SJCRH30 (cell line): ENCODE results near the gene CD2BP2. TPM values are rescaled to one million over a fixed set of nuclear protein-coding genes. Genes with fewer than 3 reads are reported as not detected.
"Not testable (repeated sequence)": the region's sequence is repeated elsewhere in the genome, so short reads cannot be mapped to it uniquely, and the experiment has no call there.

Experiments
- DNase-seq, 2 experiments: peaks; one replicate each; pipeline ENCODE4 v3.0.0-alpha.2; 2015 to 2020
- H3K27ac ChIP-seq: fragments of 250-450 bp; sonication (Bioruptor Pico); 2 replicates; pipeline ENCODE4 v1.5.1; 2020; ENCODE audit warnings: mild to moderate bottlenecking, moderate library complexity
- H3K27me3 ChIP-seq: fragments of 250-450 bp; sonication (Bioruptor Pico); 2 replicates; pipeline ENCODE4 v1.5.1; 2020; ENCODE audit warnings: mild to moderate bottlenecking, moderate library complexity
- H3K36me3 ChIP-seq: fragments of 250-450 bp; sonication (Bioruptor Pico); 2 replicates; pipeline ENCODE4 v1.5.1; 2020; ENCODE audit warnings: mild to moderate bottlenecking, moderate library complexity
- H3K4me1 ChIP-seq: fragments of 250-450 bp; sonication (Bioruptor Pico); 2 replicates; pipeline ENCODE4 v1.5.1; 2020; ENCODE audit warnings: mild to moderate bottlenecking, moderate library complexity
- H3K4me3 ChIP-seq: fragments of 250-450 bp; sonication (Bioruptor Pico); 2 replicates; pipeline ENCODE4 v1.5.1; 2020; ENCODE audit warnings: mild to moderate bottlenecking, moderate library complexity
- H3K9me3 ChIP-seq: fragments of 250-450 bp; sonication (Bioruptor Pico); replicated peaks from 2 replicates; pipeline ENCODE4 v1.5.1; 2020; ENCODE audit warnings: mild to moderate bottlenecking, moderate library complexity
- total RNA-seq: library from RNA; depleted of rRNA; stranded (reverse); fragments of >200 nt; shearing (Covaris generic); gene quantifications from 2 replicates; pipeline ENCODE4 v1.2.3, GENCODE V29; 2014

Gene CD2BP2
- total RNA-seq, 1 experiment from 2014 or later = 52.2 TPM

GRCh38 chr16:30348929-30349328 is 6.2 kb downstream of the CD2BP2 start:
- Histone ChIP-seq H3K4me1 (peaks cover under 1% of the 10 kb centered on the region; the same call in 1 of the 2 replicates), H3K9me3 (no peaks in the 10 kb centered on the region)
- no peak for DNase-seq

GRCh38 chr16:30348113-30348512 is 7.0 kb downstream of the CD2BP2 start:
- Histone ChIP-seq H3K4me3 (no peak overlapping the region), H3K27me3 (no peaks in the 10 kb centered on the region), H3K36me3 (peaks cover 23% of the 10 kb centered on the region), H3K27ac (no peak overlapping the region), H3K9me3 (no peaks in the 10 kb centered on the region), H3K4me1 (no peaks in the 10 kb centered on the region)
- DNase-seq = peak in 1 of 2 experiments; percentile 0

More at GRCh38 chr16:30348929-30349328, 6.2 kb downstream of the CD2BP2 start:
- H3K27me3 ChIP-seq = no peaks in the 10 kb centered on the region
- peaks cover 27% of the 10 kb centered on the region for H3K36me3 ChIP-seq
- H3K4me3 ChIP-seq = no peak overlapping the region
- no peak overlapping the region for H3K27ac ChIP-seq

GRCh38 chr16:30346286-30346685 is 8.8 kb downstream of the CD2BP2 start:
- DNase-seq = peak in 1 of 2 experiments; percentile 0
- Histone ChIP-seq H3K36me3 (peaks cover 12% of the 10 kb centered on the region), H3K4me1 (no peaks in the 10 kb centered on the region; the same call in 1 of the 2 replicates), H3K9me3 (no peaks in the 10 kb centered on the region), H3K4me3 (no peak overlapping the region), H3K27ac (no peak overlapping the region), H3K27me3 (no peaks in the 10 kb centered on the region)

- DNase-seq = not testable (repeated sequence)
These were observed 11.7 kb downstream of the CD2BP2 start for GRCh38 chr16:30343491-30343820.

GRCh38 chr16:30342751-30343490 is 12.2 kb downstream of the CD2BP2 start:
- Histone ChIP-seq H3K4me1 (no peaks in the 10 kb centered on the region; the same call in 1 of the 2 replicates), H3K9me3 (no peaks in the 10 kb centered on the region), H3K27me3 (no peaks in the 10 kb centered on the region), H3K4me3 (no peak overlapping the region), H3K36me3 (no peaks in the 10 kb centered on the region), H3K27ac (no peak overlapping the region)
- DNase-seq = no peak

More at GRCh38 chr16:30343491-30343820, 11.7 kb downstream of the CD2BP2 start:
- not testable (repeated sequence) for H3K27ac ChIP-seq, H3K4me3 ChIP-seq, H3K4me1 ChIP-seq, H3K27me3 ChIP-seq, H3K9me3 ChIP-seq, H3K36me3 ChIP-seq

DNA sequence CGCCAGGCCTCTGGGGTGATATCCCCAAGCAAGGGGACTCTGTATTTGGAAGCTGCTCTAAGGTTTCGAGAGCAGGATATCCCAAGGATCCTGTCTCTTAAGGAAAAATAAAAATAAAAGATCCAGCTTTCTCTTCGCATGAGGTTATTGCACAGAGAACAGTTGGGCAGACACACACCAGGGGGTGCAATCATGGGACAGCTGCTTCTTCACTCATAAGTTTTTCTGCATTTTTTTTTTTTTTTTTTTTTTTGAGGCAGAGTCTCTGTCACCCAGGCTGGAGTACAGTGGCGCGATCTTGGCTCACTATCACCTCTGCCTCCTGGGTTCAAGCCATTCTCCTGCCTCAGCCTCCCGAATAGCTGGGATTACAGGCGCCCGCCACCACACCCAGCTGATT is 13.1 kb downstream of the CD2BP2 start:
- DNase-seq = peak in 1 of 2 experiments; percentile 53
- not testable (repeated sequence) for H3K27me3 ChIP-seq, H3K36me3 ChIP-seq, H3K4me3 ChIP-seq, H3K4me1 ChIP-seq, H3K27ac ChIP-seq, H3K9me3 ChIP-seq

DNA sequence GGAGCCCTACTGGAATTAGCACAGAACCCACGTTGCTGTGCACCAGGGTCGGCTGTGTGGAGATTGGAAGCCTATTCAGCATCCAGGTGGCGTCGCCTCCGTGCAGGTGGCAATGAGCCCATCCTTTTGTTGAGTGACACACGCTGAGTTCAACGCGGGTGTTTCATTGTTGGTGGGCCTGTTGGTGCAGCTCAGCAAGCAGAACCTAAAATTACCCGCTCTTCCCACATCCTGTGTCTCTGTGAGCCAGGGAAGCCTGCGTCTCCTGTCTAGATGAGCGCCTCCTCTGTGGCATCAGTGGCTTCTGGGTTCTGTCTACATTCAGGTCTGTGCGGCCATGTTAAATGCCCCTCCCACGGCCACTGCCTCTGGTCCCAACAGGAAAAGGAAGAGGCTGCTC is 14.5 kb downstream of the CD2BP2 start:
- no peaks in the 10 kb centered on the region for H3K36me3 ChIP-seq
- H3K9me3 ChIP-seq = no peaks in the 10 kb centered on the region
- DNase-seq = no peak

DNA sequence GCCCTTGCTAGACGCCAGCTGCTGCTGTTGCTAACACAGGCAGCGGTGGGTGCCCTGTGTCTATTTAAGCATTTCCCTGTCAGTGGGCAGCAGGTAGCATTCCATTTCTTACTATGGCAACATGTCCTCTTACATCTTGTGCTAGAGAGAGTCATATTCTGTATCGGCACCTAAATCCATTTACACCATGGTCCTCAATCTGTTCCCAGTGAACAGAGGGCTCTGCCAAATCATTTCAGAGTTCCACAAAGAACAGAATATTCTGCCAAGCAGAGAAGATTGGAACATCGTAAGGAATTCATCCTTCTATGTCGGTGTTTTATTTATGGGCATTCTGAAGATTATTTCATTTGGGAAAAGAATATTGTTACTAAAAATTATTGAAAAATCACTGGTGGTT is 16.4 kb downstream of the CD2BP2 start:
- not testable (repeated sequence) for H3K27me3 ChIP-seq, H3K36me3 ChIP-seq, H3K4me1 ChIP-seq, H3K9me3 ChIP-seq, H3K27ac ChIP-seq, H3K4me3 ChIP-seq, DNase-seq

More for the DNA sequence above, 14.5 kb downstream of the CD2BP2 start:
- Histone ChIP-seq H3K27me3 (no peaks in the 10 kb centered on the region), H3K4me1 (no peaks in the 10 kb centered on the region; the same call in 1 of the 2 replicates), H3K27ac (no peak overlapping the region), H3K4me3 (no peak overlapping the region)

- not testable (repeated sequence) for DNase-seq, H3K4me1 ChIP-seq, H3K9me3 ChIP-seq, H3K27me3 ChIP-seq, H3K36me3 ChIP-seq, H3K4me3 ChIP-seq, H3K27ac ChIP-seq
These were observed 17.1 kb downstream of the CD2BP2 start for GRCh38 chr16:30337964-30338357.

DNA sequence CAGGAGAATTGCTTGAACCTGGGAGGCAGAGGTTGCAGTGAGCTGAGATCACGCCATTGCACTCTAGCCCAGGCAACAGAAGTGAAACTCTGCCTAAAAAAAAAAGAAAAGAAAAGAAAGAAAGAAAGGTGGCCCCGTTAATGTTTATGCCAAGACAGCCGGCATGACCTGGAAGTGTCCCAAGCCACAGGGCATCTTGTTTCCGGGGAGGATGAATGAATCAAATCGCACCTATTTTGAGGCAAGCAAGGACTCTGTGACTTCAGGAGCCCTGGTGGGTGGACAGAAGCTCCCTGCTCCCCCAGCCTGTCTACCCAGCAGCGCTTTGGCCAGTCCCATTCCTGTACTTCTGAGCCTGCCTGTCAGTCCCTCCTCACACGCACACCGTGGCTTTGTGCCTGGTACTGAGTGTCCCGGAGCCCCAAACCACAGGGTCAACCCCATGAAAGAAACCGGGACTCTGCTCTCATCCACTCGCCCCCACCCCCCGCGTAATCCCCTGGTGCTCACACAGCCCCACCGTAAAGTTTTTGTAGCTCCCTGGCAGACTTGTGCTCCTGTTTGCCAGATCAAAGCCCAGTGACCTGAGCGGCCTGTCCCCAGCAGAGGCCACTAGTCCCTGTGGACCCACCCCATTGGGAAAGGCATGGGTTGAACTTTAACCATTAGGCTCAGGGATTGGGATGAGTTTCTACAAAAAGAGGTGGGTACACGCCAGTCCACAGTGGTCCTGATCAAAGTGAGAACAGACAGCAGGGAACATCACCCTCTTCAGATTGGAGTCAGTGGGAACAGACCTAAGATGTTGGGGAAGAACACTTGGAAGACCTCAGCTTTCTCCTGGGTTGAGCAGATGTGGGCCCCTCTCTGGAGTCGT is 19.3 kb downstream of the CD2BP2 start:
- DNase-seq = peak in 1 of 2 experiments; percentile 61
- Histone ChIP-seq H3K4me3 (peak overlapping the region; percentile 99), H3K4me1 (no peaks in the 10 kb centered on the region), H3K27ac (peak overlapping the region; percentile 83; the same call in 1 of the 2 replicates), H3K36me3 (no peaks in the 10 kb centered on the region), H3K9me3 (no peaks in the 10 kb centered on the region), H3K27me3 (no peaks in the 10 kb centered on the region)

DNA sequence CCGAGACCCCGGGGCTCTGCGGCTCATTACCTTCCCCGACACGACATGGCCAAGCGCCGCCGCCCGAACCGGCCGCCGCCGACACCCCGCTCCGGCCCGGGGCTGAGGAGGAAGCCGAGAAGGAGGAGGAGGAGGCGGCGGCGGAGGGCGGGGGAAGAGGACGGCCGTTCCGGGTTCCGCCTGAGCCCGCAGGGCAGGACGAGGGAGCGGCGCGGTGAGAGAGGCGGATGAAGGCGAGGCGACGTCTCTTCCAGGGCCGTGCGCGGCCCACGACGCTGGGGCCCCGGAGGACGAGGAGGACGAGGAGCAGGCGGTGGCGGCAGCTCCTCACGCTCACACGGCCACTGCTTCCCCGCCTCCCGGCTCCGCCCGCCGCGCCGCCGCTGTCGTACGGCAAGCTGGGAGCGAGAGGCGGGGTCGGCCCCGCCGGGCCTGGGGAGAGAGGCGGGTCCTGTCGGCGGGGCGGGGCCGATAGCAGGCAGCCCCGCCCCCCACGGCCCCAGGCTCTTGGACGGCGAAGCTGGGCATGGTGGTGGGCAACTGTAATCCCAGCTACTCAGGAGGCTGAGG is 20.0 kb downstream of the CD2BP2 start:
- Histone ChIP-seq H3K4me3 (peak overlapping the region; percentile 99), H3K27ac (peak overlapping the region; percentile 83)
- peak; percentile 87 to 90 for DNase-seq
- not testable (repeated sequence) for H3K36me3 ChIP-seq, H3K4me1 ChIP-seq, H3K9me3 ChIP-seq, H3K27me3 ChIP-seq

- peak; percentile 85 to 86 for DNase-seq
- Histone ChIP-seq H3K27ac (peak overlapping the region; percentile 83), H3K4me3 (peak overlapping the region; percentile 99)
- H3K27me3 ChIP-seq, H3K36me3 ChIP-seq, H3K4me1 ChIP-seq, H3K9me3 ChIP-seq: not testable (repeated sequence)
These were observed 20.6 kb downstream of the CD2BP2 start for GRCh38 chr16:30334473-30334989.

- H3K27ac ChIP-seq, H3K9me3 ChIP-seq, H3K36me3 ChIP-seq: not testable (repeated sequence)
These were observed 30.9 kb downstream of the CD2BP2 start for GRCh38 chr16:30324220-30324619.

DNA sequence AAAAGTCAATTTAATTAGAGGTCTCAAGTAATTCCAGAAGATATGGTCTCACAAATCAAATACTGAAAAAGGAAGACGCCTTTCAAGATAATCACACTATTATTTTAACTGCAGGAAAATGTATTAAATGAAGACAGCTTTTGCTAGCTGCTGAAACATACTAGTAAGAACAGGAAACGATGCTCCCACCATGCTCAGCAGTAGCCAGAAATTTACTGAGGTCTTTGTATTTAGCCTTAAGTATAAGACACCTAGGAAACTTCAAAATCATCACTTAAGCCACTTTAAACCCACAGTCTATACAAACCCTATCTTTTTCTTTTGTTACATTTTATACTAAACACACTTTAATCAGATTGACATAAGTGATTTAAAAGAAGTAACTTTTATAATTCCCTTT is 36.5 kb downstream of the CD2BP2 start:
- not testable (repeated sequence) for H3K36me3 ChIP-seq, DNase-seq, H3K4me1 ChIP-seq, H3K27ac ChIP-seq, H3K27me3 ChIP-seq, H3K4me3 ChIP-seq, H3K9me3 ChIP-seq

More at GRCh38 chr16:30324220-30324619, 30.9 kb downstream of the CD2BP2 start:
- not testable (repeated sequence) for DNase-seq, H3K4me1 ChIP-seq, H3K27me3 ChIP-seq, H3K4me3 ChIP-seq

GRCh38 chr16:30310937-30311336 is 44.2 kb downstream of the CD2BP2 start:
- not testable (repeated sequence) for H3K9me3 ChIP-seq, DNase-seq, H3K27ac ChIP-seq, H3K4me3 ChIP-seq, H3K27me3 ChIP-seq, H3K36me3 ChIP-seq, H3K4me1 ChIP-seq
